Activated CD4-positive, alpha-beta T cell treated with anti-CD3 and anti-CD28 coated beads for 1 hour (primary cell): Measurements from ENCODE around the gene TTC9B.
A peak's percentile ranks its signal among the peaks of the same experiment; 100 is the strongest.
"Not testable (repeated sequence)": the region's sequence is repeated elsewhere in the genome, so short reads cannot be mapped to it uniquely, and the experiment has no call there.

ENCODE experiments used
- DNase-seq: peaks from one replicate; pipeline ENCODE4 v3.0.0-alpha.2; 2020

Gene TTC9B

DNA sequence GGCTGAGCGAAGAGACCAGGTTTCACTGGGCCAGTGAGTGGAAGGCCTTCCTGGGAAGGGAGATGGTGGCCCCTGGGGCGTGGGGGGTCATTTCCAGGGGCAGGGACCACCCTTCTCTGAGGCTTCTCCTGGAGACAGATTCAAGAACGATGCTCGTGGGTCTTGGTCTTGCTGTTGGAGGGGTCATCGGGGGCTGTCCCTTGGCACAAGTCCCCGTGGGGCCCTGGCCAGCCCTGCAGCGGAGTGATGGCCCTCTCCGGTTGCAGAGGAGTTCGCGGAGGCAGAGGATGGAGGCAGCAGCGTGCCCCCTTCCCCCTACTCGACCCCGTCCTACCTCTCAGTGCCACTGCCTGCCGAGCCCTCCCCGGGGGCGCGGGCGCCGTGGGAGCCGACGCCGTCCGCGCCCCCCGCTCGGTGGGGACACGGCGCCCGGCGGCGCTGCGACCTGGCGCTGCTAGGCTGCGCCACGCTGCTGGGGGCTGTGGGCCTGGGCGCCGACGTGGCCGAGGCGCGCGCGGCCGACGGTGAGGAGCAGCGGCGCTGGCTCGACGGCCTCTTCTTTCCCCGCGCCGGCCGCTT lies 4.8 kb downstream of the TTC9B start:
- DNase-seq = no peak

- DNase-seq = no peak
Observed at GRCh38 chr19:40210889-40211288, 7.3 kb downstream of the TTC9B start.

DNA sequence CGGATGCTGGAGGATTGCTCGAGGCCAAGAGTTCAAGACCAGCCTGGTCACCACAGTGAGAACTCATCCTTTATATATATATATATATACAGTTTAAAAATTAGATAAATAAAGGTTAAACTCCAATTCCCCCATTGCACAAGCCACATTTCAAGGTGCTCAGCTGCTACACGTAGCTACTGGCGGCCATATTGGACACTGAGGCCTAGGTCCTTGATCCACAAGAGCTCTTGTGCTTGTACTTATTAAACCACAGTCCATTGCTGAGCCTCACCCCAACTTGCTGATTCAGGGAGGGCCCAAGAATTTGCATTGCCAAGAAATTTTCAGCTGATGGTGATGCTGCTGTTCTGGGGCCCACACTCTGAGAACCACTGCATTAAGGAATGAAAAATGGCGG lies 9.6 kb downstream of the TTC9B start:
- DNase-seq = no peak

- no peak for DNase-seq
Observed at GRCh38 chr19:40205760-40206159, 12.4 kb downstream of the TTC9B start.

DNA sequence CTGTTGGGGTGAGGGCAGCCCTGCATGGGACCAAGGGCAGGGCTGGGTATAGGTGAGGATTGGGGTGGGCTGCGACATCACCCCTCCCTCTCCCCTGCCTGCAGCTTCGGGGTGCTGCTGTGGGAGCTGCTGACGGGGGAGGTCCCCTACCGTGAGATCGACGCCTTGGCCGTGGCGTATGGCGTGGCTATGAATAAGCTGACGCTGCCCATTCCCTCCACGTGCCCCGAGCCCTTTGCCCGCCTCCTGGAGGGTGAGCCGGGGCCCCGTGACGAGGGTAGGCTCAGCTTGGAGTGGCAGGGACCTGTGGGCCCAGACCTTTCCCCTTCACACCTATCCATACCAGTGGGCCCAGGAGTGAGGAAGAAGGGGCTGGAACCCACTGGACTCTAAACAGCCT lies 13.8 kb downstream of the TTC9B start:
- no peak for DNase-seq

- no peak for DNase-seq
Observed at GRCh38 chr19:40200341-40201099, 17.7 kb downstream of the TTC9B start.

- no peak for DNase-seq
Observed at GRCh38 chr19:40198272-40198990, 19.8 kb downstream of the TTC9B start.

DNA sequence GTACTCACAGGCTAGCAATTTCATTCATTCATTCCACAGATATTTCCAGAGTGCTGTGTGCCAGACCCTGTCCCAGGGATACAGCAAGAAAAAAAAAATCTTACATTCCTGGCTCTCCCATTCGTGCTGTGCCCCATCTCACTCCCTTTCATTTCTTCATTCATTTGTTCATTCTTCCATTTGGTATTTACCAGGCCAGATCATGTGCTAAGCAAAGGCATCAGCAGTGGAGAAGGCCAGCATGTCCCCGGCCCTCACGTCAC lies 24.7 kb downstream of the TTC9B start:
- DNase-seq = no peak

DNA sequence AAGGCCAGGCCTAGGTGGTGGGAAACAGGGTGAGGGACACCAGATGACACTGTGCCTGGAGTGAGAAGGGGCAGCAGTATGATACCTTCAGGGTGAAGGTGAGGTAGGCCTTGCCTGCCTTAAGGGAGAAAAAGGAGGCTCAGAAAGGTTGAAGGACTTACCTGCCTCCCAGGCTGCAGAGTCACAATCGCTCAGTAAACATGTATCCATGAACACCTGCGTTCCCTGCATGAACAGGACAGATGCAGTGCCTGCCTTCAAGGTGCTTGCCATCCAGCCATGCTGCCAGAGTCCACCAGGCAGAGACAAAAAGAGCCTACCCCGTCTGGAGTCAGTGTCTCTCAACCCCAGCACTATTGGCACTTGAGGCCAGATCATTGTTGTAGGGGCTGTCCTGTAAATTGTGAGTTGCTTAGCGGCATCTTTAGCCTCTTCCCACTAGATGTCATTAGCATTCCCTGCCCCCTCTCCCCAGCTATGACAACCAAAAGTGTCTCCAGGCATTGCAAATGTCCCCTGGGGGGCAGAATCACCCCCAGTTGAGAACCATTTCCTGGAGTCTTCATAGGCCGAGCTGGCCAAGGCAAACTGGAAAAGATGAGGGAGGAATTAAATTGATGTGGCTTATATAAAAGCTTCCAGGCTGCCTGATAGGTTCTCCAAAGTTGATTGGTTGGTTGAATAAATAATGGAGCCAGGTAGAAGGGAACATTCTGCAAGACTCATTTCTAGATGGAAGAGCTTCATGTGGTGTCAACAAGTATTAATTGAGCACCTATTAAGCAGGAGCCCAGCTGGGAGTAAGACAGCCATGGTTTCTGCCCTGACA lies 25.2 kb downstream of the TTC9B start:
- DNase-seq = no peak

- DNase-seq = no peak
Observed at GRCh38 chr19:40191836-40192646, 26.1 kb downstream of the TTC9B start.

GRCh38 chr19:40190891-40191835 lies 27.0 kb downstream of the TTC9B start, which contains the start of gene MAP3K10:
Gene MAP3K10 (plus strand): TSS chr19:40191426. CDS start chr19:40192032, 606 bp downstream.
- peak; percentile 54 for DNase-seq

DNA sequence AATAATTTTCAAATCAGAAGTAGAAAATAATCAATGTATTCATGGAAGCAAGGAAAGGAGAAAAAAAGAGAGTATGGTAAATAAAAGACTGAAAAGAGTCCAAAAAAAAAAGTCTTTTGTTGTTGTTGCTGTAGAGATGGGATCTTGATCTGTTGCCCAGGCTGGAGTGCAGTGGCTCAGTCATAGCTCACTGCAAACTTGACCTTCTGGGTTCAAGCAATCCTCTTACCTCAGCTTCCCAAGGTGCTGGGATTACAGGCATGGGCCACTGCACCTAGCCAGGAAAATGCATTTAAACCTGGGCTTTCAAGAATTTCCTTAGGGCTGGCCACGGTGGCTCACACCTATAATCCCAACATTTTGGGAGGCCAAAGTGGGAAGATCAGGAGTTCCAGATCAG lies 33.9 kb downstream of the TTC9B start:
- no peak for DNase-seq

DNA sequence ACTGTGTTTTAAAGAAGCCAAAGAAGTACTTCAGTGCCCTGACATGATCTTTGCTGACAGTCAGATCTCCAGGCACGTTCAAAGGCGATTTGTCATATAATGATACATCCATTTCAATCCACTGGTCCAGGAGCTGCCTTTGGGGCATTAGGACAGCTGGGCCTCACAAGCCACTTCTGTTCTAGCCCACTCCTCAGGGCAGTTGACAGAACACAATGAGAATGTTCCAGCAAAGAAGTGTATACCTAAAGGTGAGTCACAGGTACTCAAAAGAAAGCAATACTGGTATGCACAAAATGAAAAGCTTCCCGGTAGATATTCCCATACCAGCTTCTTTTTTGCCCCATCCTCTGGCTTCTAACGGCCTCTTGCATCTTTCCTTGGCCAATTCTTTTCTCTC lies 39.4 kb downstream of the TTC9B start:
- DNase-seq = no peak

DNA sequence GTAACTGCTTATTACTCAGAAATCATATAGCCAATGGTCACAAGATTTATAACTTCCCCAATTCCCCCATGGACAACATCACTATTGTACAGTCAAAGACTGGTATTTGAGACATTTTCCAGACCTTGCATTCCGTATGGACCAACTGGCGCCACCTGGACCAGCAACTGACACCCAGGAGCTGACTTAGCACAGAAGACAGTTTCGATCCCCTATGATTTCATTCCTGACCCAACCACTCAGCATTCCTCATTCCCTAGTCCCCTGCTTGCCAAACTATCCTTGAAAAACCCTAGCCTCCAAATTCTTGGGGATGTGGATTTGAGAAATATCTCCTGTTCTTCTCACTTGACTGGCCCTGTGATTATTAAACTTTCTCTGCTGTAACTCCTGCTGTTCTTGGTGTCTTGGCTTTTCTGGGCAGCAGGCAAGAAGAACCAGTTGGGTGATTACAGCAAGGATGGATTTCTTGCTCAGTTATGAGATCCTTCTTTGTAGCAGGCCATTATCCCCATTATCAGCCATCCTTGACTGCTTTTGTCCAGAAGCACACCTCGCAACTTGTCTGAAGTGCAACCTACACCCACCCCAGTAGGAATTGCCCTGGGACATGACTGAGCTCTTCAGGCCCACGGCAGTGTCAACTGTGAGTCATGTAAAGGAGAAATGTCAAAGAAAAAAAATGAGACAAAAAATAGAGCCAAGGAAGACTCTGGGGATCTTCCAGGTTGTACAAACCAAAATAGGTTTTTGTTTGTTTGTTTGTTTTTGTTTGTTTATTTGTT lies 40.7 kb downstream of the TTC9B start:
- no peak for DNase-seq

- DNase-seq = no peak
Observed at GRCh38 chr19:40175820-40176219, 42.4 kb downstream of the TTC9B start.

DNA sequence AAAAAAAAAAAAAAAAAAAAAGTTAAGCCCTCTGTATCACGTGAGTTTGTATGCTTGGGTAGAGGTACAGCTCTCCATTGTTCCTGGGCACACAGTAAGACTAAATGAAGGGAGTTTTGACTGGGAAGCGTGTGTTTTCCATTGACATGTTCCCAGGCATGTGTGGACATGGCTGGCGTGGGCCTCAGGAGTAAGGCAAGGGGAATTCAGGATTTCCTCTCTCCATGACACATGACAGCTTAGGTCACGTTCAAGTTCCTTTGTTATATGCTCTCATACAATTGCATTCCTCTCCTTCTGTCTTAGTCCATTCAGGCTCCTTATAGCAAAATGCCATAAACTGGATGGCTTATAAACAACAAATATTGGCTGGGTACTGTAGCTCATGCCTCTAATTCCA lies 44.1 kb downstream of the TTC9B start:
- DNase-seq = no peak

- DNase-seq = not testable (repeated sequence)
Observed at GRCh38 chr19:40171293-40171692, 46.9 kb downstream of the TTC9B start.

GRCh38 chr19:40170303-40170989 lies 47.7 kb downstream of the TTC9B start:
- DNase-seq = not testable (repeated sequence)

- not testable (repeated sequence) for DNase-seq
Observed at GRCh38 chr19:40169482-40170302, 48.5 kb downstream of the TTC9B start.
